Measurements from ENCODE around the gene HOXB5.

GRCh38 chr17:48546924-48547807 is 46.4 kb downstream of the HOXB5 start:
- TF ChIP-seq CTCF (IDR thresholded peaks at IDR 0.05; ENCODE audit: low read depth, low read length) (no peak), EZH2phosphoT487 (IDR thresholded peaks at IDR 0.05; ENCODE audit: low read depth) (no peak)
